ENCODE results near the gene PATJ.

GRCh38 chr1:61895175-61895574, 152.9 kb downstream of the PATJ start:
- TF ChIP-seq POLR2AphosphoS5 (IDR thresholded peaks at IDR 0.05; ENCODE audit: low read depth, low read length) (no peak), SPI1 (IDR thresholded peaks at IDR 0.05; ENCODE audit: low read depth, low read length) (no peak), POLR2A (IDR thresholded peaks at IDR 0.05; ENCODE audit: low read depth, low read length) (no peak), TAF1 (IDR thresholded peaks at IDR 0.05; ENCODE audit: low read depth, low read length) (no peak), PAX5 (IDR thresholded peaks at IDR 0.05; ENCODE audit: insufficient read depth, low read length, severe bottlenecking) (no peak), POU2F2 (IDR thresholded peaks at IDR 0.05; ENCODE audit: low read depth, low read length) (no peak)
